ENCODE data around the gene OR2AT4. TPM values are rescaled to one million over a fixed set of nuclear protein-coding genes. Genes with fewer than 3 reads are reported as not detected.

Gene OR2AT4
- not detected for total RNA-seq

DNA sequence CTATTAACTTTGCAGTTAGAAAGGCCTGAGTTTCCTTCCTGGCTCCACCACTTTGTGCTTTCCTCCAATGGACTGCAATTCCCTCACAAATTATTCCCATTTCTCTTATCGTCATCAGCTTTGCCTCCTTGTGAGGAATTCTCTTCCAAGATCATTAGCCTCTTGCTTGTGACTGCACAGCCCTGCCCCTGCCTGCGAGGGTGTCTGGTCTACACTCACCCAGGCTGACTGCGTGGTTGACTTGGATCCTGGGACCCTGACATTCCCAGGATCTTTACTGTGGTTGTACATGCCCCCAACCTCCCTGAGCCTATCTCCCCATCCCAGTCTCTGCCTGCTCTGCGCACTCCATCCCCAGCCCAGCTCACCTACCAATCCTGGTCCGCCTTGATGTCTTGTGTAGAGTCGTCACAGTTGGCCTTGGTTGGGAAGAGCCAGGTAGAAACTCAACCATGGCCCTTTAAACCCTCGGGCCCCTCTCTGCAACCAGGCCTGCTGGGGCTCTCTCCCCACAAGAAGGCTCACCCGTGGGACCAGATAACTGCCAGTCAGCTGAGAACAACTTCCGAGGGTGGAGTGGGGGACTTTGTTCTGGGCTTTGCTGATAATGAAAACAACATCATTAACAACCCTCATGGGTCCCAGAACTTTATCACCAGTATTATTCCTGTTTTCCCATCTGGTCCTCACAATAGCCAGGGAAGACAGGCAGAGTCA lies at the start of gene OR2AT4:
OR2AT4 (minus strand) TSS at position 421 of the 717 bp plus-strand sequence.
- no peak for DNase-seq (ENCODE audit: low spot score)
- Histone ChIP-seq H3K9me3 (peaks cover 0 to 5% of the 10 kb centered on the region in 2 donors), H3K36me3 (no peaks in the 10 kb centered on the region), H3K4me1 (no peaks in the 10 kb centered on the region), H3K27ac (no peak within 1 kb of the TSS), H3K27me3 (no peaks in the 10 kb centered on the region), H3K4me3 (no peak within 1 kb of the TSS)
- TF ChIP-seq, protein P1, sequence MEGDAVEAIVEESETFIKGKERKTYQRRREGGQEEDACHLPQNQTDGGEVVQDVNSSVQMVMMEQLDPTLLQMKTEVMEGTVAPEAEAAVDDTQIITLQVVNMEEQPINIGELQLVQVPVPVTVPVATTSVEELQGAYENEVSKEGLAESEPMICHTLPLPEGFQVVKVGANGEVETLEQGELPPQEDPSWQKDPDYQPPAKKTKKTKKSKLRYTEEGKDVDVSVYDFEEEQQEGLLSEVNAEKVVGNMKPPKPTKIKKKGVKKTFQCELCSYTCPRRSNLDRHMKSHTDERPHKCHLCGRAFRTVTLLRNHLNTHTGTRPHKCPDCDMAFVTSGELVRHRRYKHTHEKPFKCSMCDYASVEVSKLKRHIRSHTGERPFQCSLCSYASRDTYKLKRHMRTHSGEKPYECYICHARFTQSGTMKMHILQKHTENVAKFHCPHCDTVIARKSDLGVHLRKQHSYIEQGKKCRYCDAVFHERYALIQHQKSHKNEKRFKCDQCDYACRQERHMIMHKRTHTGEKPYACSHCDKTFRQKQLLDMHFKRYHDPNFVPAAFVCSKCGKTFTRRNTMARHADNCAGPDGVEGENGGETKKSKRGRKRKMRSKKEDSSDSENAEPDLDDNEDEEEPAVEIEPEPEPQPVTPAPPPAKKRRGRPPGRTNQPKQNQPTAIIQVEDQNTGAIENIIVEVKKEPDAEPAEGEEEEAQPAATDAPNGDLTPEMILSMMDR (IDR thresholded peaks at IDR 0.05): no peak

GRCh38 chr11:75145972-75146519 lies 49.4 kb upstream of the OR2AT4 start:
- no peaks in the 10 kb centered on the region for H3K36me3 ChIP-seq
- H3K9me3 ChIP-seq: no peaks in the 10 kb centered on the region

DNA sequence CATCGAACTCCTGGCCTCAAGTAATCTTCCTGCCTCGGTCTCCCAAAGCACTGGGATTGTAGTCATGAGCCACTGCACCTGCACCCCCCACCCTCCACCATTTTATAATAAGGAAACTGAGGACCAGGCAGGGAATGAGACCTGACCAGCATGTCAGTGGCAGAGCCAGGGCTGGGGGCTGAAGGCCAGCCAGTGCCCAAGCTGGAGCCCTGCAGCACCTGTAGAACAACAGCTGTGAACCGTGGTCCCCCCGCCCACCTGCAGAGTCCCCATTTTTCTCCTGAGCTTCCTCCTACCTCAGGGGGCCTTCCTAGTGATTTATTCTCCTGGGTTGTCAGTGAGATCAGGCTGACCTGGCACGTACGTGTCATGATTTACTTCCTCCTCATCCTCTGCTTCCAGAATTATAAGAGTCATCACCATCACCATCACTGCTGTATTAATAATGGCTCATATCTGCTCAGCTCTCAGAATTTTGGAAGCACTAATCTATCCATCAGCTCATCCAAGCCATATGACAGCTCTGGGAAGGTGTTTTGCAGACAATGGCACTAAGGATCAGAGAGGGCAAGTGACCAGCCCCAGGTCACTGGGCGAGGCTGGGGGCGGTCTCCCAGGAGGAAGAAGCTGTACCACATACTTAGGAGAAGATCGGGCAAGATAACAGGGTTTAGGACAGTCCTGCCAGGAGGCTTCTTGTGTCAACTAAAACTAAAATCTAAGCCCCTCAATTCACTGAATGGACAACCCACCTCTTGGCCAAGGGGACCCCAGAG lies 48.7 kb upstream of the OR2AT4 start:
- H3K9me3 ChIP-seq: no peaks in the 10 kb centered on the region
- TF ChIP-seq, protein P1 (IDR thresholded peaks at IDR 0.05): no peak
- no peak for DNase-seq (ENCODE audit: low spot score)
- H3K27ac ChIP-seq: no peak overlapping the region
- H3K36me3 ChIP-seq: no peaks in the 10 kb centered on the region
- H3K4me3 ChIP-seq: no peak overlapping the region
- no peaks in the 10 kb centered on the region for H3K27me3 ChIP-seq
- peaks cover 0 to 36% of the 10 kb centered on the region in 2 donors for H3K4me1 ChIP-seq

More at GRCh38 chr11:75145972-75146519, 49.4 kb upstream of the OR2AT4 start:
- Histone ChIP-seq H3K27me3 (no peaks in the 10 kb centered on the region), H3K27ac (no peak overlapping the region), H3K4me3 (no peak overlapping the region), H3K4me1 (peaks cover 0 to 37% of the 10 kb centered on the region in 2 donors)
- TF ChIP-seq, protein P1 (IDR thresholded peaks at IDR 0.05): no peak
- DNase-seq (ENCODE audit: low spot score): no peak

DNA sequence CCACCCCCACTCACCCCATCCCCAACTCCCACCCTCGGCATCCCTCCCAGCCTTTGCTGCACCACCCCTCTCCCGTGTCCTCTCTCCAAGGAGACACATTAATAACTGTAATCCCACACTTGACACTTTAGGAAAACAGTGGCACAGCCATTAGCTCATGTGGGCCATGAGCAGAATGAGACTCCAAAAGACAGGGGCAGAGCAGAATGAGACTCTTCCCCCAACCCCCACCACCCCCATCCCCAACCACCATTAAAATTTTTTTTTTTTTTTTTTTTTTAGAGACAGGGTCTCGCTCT lies 48.0 kb upstream of the OR2AT4 start:
- H3K27ac ChIP-seq: no peak overlapping the region
- TF ChIP-seq, protein P1 (IDR thresholded peaks at IDR 0.05): no peak
- H3K36me3 ChIP-seq: no peaks in the 10 kb centered on the region
- no peaks in the 10 kb centered on the region for H3K27me3 ChIP-seq
- H3K4me3 ChIP-seq: no peak overlapping the region
- H3K9me3 ChIP-seq: no peaks in the 10 kb centered on the region
- H3K4me1 ChIP-seq: peaks cover 0 to 32% of the 10 kb centered on the region in 2 donors
- DNase-seq (ENCODE audit: low spot score): no peak

GRCh38 chr11:75143420-75143731 lies 46.7 kb upstream of the OR2AT4 start:
- TF ChIP-seq, protein P1 (IDR thresholded peaks at IDR 0.05): no peak
- Histone ChIP-seq H3K9me3 (no peaks in the 10 kb centered on the region), H3K27ac (peak overlapping the region in 1 of 2 donors; percentile 45), H3K36me3 (no peaks in the 10 kb centered on the region), H3K4me1 (peaks cover 0 to 31% of the 10 kb centered on the region in 2 donors), H3K4me3 (no peak overlapping the region), H3K27me3 (no peaks in the 10 kb centered on the region)
- DNase-seq (ENCODE audit: low spot score): no peak

All from right atrium auricular region (tissue), 2 donors.